ENCODE data around the gene GVQW3. TPM values are rescaled to one million over a fixed set of nuclear protein-coding genes. Genes with fewer than 3 reads are reported as not detected.

Gene GVQW3
- total RNA-seq, 2 donors from 2014 or later = 2.2 to 2.8 TPM

- H3K4me3 ChIP-seq = peak within 1 kb of the TSS; percentile 95
- H3K9ac ChIP-seq (ENCODE audit: low read depth in 2 of 2, low read length in 2 of 2) = peak within 1 kb of the TSS; percentile 78 to 98
- peak; percentile 97 for DNase-seq
- no peak for TF ChIP-seq CTCF (IDR thresholded peaks at IDR 0.05)
- H3K9me3 ChIP-seq = no peaks in the 10 kb centered on the region
- intact Hi-C loops (cut with DNase I) = loop anchor here (5.0 kb wide), 1 partner anchor 62 kb away; the partner anchor contains the start of genes GVQW3 and THAP12
- peak within 1 kb of the TSS; percentile 83 for H3K27ac ChIP-seq
- H3K4me1 ChIP-seq = peaks cover 7% of the 10 kb centered on the region
- H3K36me3 ChIP-seq = no peaks in the 10 kb centered on the region
- H3K27me3 ChIP-seq = no peaks in the 10 kb centered on the region
Observed at GRCh38 chr11:76444384-76445120, 63.4 kb downstream of the GVQW3 start, which contains the start of gene EMSY. EMSY (plus strand) TSS chr11:76445018; CDS start chr11:76446939, 1,921 bp downstream.

GRCh38 chr11:76445121-76446084 lies 64.3 kb downstream of the GVQW3 start:
- H3K4me3 ChIP-seq = peak overlapping the region; percentile 95
- no peaks in the 10 kb centered on the region for H3K36me3 ChIP-seq
- peak overlapping the region; percentile 78 to 98 for H3K9ac ChIP-seq (ENCODE audit: low read depth in 2 of 2, low read length in 2 of 2)
- no peaks in the 10 kb centered on the region for H3K27me3 ChIP-seq
- DNase-seq = peak; percentile 86
- intact Hi-C loops (cut with DNase I) = no loop called here
- H3K4me1 ChIP-seq = peaks cover 7% of the 10 kb centered on the region
- TF ChIP-seq CTCF (IDR thresholded peaks at IDR 0.05) = no peak
- no peaks in the 10 kb centered on the region for H3K9me3 ChIP-seq
- H3K27ac ChIP-seq = peak overlapping the region; percentile 83

GRCh38 chr11:76448506-76448905 lies 67.4 kb downstream of the GVQW3 start:
- no peak overlapping the region for H3K9ac ChIP-seq (ENCODE audit: low read depth in 2 of 2, low read length in 2 of 2)
- no peak for DNase-seq
- no peak for TF ChIP-seq CTCF (IDR thresholded peaks at IDR 0.05)
- H3K36me3 ChIP-seq = no peaks in the 10 kb centered on the region
- H3K27ac ChIP-seq = no peak overlapping the region
- no peak overlapping the region for H3K4me3 ChIP-seq
- peaks cover under 1% of the 10 kb centered on the region for H3K4me1 ChIP-seq
- no peaks in the 10 kb centered on the region for H3K27me3 ChIP-seq
- no peaks in the 10 kb centered on the region for H3K9me3 ChIP-seq
- intact Hi-C loops (cut with DNase I) = no loop called here

GRCh38 chr11:76453248-76453647 lies 72.1 kb downstream of the GVQW3 start:
- no peak for TF ChIP-seq CTCF (IDR thresholded peaks at IDR 0.05)
- intact Hi-C loops (cut with DNase I) = no loop called here
- Histone ChIP-seq H3K4me1 (no peaks in the 10 kb centered on the region), H3K9ac (ENCODE audit: low read depth in 2 of 2, low read length in 2 of 2) (no peak overlapping the region), H3K27me3 (no peaks in the 10 kb centered on the region), H3K9me3 (no peaks in the 10 kb centered on the region), H3K4me3 (no peak overlapping the region), H3K36me3 (no peaks in the 10 kb centered on the region), H3K27ac (no peak overlapping the region)
- no peak for DNase-seq

GRCh38 chr11:76455331-76455730 lies 74.2 kb downstream of the GVQW3 start:
- no peaks in the 10 kb centered on the region for H3K36me3 ChIP-seq
- intact Hi-C loops (cut with DNase I) = no loop called here

More at GRCh38 chr11:76455331-76455730, 74.2 kb downstream of the GVQW3 start:
- Histone ChIP-seq H3K4me1 (no peaks in the 10 kb centered on the region), H3K4me3 (no peak overlapping the region), H3K9ac (ENCODE audit: low read depth in 2 of 2, low read length in 2 of 2) (no peak overlapping the region), H3K27ac (no peak overlapping the region), H3K9me3 (no peaks in the 10 kb centered on the region), H3K27me3 (no peaks in the 10 kb centered on the region)
- DNase-seq = no peak
- no peak for TF ChIP-seq CTCF (IDR thresholded peaks at IDR 0.05)
